Panc1 (cell line): Measurements from ENCODE around the gene PPP1R15A. TPM values are rescaled to one million over a fixed set of nuclear protein-coding genes. Genes with fewer than 3 reads are reported as not detected.

Source experiments
- ATAC-seq: fragments of 200-7000 bp; cut with Tn5 transposase; 2 replicates; pipeline ENCODE4 v1.9.1; 2020; ENCODE audit warnings: mild to moderate bottlenecking, moderate library complexity
- BruUV-seq: library from RNA; stranded (reverse); fragments of 400-500 nt; replicated peaks from 2 replicates; lab custom pipeline; 2021; lab: Mats Ljungman, UMichigan
- CTCF ChIA-PET: fragments of 300-600 bp; sonication (Branson Sonifier 250); formaldehyde crosslinking; loops from one replicate; lab custom pipeline; 2022; ENCODE audit warnings: antibody characterized with exemption; lab: Charles Lee
- POLR2A ChIA-PET: fragments of 300-600 bp; sonication (Branson Sonifier 250); formaldehyde crosslinking; loops from one replicate; lab custom pipeline; 2022; ENCODE audit warnings: antibody characterized with exemption; lab: Charles Lee
- DNase-seq: peaks from one replicate; pipeline ENCODE4 v3.0.0-alpha.2; 2010; ENCODE audit warnings: low read depth, low spot score
- H3K27ac ChIP-seq: 2 replicates; pipeline ENCODE4 v1.5.1; 2011; ENCODE audit warnings: mild to moderate bottlenecking, low read length, inconsistent platforms
- H3K27me3 ChIP-seq: fragments of 200-500 bp; sonication (Bioruptor generic); 2 replicates; pipeline ENCODE4 v1.6.0; 2014; ENCODE audit warnings: low read length, inconsistent platforms; ENCODE audit not compliant: control insufficient read depth, insufficient read depth
- H3K36me3 ChIP-seq: fragments of 200-500 bp; sonication (Bioruptor generic); 2 replicates; pipeline ENCODE4 v1.5.1; 2014; ENCODE audit warnings: inconsistent platforms, mild to moderate bottlenecking, low read length, moderate library complexity; ENCODE audit not compliant: control insufficient read depth, insufficient read depth
- H3K4me1 ChIP-seq: 2 replicates; pipeline ENCODE4 v1.5.1; 2011; ENCODE audit warnings: inconsistent platforms, mild to moderate bottlenecking, low read length, moderate library complexity; ENCODE audit not compliant: control insufficient read depth, insufficient read depth
- H3K4me3 ChIP-seq, 2 experiments: 2 replicates each; pipeline ENCODE4 v1.5.1; 2011 to 2012; ENCODE audit warnings: low read depth in 2 of 2, low read length in 2 of 2, mild to moderate bottlenecking in 2 of 2, inconsistent platforms in 1 of 2, moderate library complexity in 1 of 2
- H3K9me3 ChIP-seq: fragments of 200-500 bp; sonication (Bioruptor generic); 2 replicates; pipeline ENCODE4 v1.5.1; 2014; ENCODE audit warnings: low read depth, mild to moderate bottlenecking, inconsistent platforms, low read length, moderate library complexity; ENCODE audit not compliant: control insufficient read depth, insufficient read depth
- CTCF ChIP-seq: fragments of 450-650 bp; IDR thresholded peaks from 2 replicates; pipeline ENCODE4 v1.5.1; 2017; ENCODE audit warnings: mild to moderate bottlenecking
- POLR2AphosphoS5 ChIP-seq: IDR thresholded peaks from 2 replicates; pipeline ENCODE4 v1.6.1; 2012; ENCODE audit warnings: mild to moderate bottlenecking, low read depth, low read length, moderate library complexity
- SIN3A ChIP-seq: IDR thresholded peaks from 2 replicates; pipeline ENCODE4 v1.6.1; 2012; ENCODE audit warnings: low read depth, mild to moderate bottlenecking, low read length, moderate library complexity, borderline replicate concordance; ENCODE audit not compliant: insufficient read depth
- TCF7L2 ChIP-seq: IDR thresholded peaks from 2 replicates; pipeline ENCODE4 v1.6.1; 2011; ENCODE audit warnings: mild to moderate bottlenecking, low read depth, low read length, inconsistent platforms
- in situ Hi-C: cut with HindIII; loops from 2 replicates; pipeline ENCODE4 v1.10.0; 2016; ENCODE audit warnings: low sequenced_read_pairs, low pct_unique_long_range_greater_than_20kb
- intact Hi-C: fragments of 100-400 bp; cut with micrococcal nuclease; formaldehyde crosslinking; loops from one replicate; pipeline ENCODE4 v1.10.0; 2022; ENCODE audit not compliant: unreplicated experiment
- total RNA-seq: library from RNA; stranded (reverse); gene quantifications from one replicate; pipeline ENCODE4 v1.2.1, GENCODE V29; 2021; ENCODE audit not compliant: unreplicated experiment
- TF ChIP-seq, protein P1 (sequence below), 2 experiments: IDR thresholded peaks; 2 replicates each; pipeline ENCODE4 v1.6.1; 2011 to 2012; ENCODE audit warnings: low read depth in 2 of 2, control low read depth in 1 of 2, low read length in 1 of 2, mild to moderate bottlenecking in 1 of 2, moderate library complexity in 1 of 2; ENCODE audit not compliant: insufficient read depth in 1 of 2

Gene PPP1R15A
- total RNA-seq, 1 experiment from 2014 or later, result 27.1 TPM

- CTCF ChIA-PET, result no interaction called here
- H3K4me3 ChIP-seq, result no peak overlapping the region
- no peaks in the 10 kb centered on the region for H3K27me3 ChIP-seq
- no peak overlapping the region for H3K27ac ChIP-seq
- POLR2A ChIA-PET, result no interaction called here
- H3K36me3 ChIP-seq, result peaks cover 5% of the 10 kb centered on the region
- no peaks in the 10 kb centered on the region for H3K4me1 ChIP-seq
- BruUV-seq, result no TSS peak
- no peaks in the 10 kb centered on the region for H3K9me3 ChIP-seq
- TF ChIP-seq POLR2AphosphoS5 (no peak), SIN3A (no peak), TCF7L2 (no peak), CTCF (no peak)
- TF ChIP-seq, protein P1, sequence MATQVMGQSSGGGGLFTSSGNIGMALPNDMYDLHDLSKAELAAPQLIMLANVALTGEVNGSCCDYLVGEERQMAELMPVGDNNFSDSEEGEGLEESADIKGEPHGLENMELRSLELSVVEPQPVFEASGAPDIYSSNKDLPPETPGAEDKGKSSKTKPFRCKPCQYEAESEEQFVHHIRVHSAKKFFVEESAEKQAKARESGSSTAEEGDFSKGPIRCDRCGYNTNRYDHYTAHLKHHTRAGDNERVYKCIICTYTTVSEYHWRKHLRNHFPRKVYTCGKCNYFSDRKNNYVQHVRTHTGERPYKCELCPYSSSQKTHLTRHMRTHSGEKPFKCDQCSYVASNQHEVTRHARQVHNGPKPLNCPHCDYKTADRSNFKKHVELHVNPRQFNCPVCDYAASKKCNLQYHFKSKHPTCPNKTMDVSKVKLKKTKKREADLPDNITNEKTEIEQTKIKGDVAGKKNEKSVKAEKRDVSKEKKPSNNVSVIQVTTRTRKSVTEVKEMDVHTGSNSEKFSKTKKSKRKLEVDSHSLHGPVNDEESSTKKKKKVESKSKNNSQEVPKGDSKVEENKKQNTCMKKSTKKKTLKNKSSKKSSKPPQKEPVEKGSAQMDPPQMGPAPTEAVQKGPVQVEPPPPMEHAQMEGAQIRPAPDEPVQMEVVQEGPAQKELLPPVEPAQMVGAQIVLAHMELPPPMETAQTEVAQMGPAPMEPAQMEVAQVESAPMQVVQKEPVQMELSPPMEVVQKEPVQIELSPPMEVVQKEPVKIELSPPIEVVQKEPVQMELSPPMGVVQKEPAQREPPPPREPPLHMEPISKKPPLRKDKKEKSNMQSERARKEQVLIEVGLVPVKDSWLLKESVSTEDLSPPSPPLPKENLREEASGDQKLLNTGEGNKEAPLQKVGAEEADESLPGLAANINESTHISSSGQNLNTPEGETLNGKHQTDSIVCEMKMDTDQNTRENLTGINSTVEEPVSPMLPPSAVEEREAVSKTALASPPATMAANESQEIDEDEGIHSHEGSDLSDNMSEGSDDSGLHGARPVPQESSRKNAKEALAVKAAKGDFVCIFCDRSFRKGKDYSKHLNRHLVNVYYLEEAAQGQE (IDR thresholded peaks at IDR 0.05; ENCODE audit: insufficient read depth in 1 of 2, low read depth in 2 of 2, low read length in 1 of 2), result no peak
- intact Hi-C loops, result no loop called here
- DNase-seq (no peak), ATAC-seq (no peak)
- in situ Hi-C loops, result no loop called here
Measured at GRCh38 chr19:48910803-48911202, 38.6 kb downstream of the PPP1R15A start.

DNA sequence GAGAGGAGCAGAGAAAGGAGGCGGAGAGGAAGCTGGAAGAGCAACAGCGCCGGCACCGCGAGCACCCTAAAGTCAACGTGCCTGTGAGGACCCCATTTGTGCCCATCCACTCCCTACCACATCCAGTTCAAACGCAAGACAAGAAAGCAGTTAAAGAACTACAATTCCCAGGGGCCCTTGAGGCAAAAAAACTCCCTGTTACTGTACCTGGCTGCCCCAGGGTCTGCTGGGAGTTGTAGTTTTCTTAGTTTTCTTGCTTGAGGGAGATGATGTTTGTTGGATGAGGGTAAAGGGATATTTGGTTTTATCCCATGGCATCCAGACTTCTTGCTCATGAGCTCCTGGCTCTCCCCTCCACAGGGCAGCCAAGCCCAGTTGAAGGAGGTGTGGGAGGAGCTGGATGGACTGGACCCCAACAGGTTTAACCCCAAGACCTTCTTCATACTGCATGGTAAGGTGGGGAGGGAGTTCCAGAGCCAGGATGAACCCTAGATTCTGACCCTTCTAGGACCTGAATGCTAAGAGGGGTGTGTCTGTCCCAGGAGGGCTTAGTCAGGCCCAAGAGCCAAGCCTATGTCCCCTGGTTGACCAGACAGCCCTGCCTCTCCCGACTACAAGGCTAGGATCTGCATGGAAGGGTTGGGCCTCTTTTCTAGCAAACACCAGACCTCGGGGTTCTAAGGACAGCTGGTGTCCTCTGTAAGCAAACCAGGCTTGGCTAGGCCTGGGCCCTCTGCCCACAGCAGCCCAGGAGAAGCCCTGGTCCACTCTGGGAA lies 41.1 kb downstream of the PPP1R15A start:
- H3K4me3 ChIP-seq, result no peak overlapping the region
- CTCF ChIA-PET, result no interaction called here
- H3K4me1 ChIP-seq, result no peaks in the 10 kb centered on the region
- BruUV-seq, result TSS peak; percentile 61
- no peak overlapping the region for H3K27ac ChIP-seq
- TF ChIP-seq TCF7L2 (no peak), POLR2AphosphoS5 (no peak), CTCF (no peak), SIN3A (no peak)
- TF ChIP-seq, protein P1 (IDR thresholded peaks at IDR 0.05; ENCODE audit: insufficient read depth in 1 of 2, low read depth in 2 of 2, low read length in 1 of 2), result no peak
- no peaks in the 10 kb centered on the region for H3K27me3 ChIP-seq
- peaks cover 5% of the 10 kb centered on the region for H3K36me3 ChIP-seq
- no peaks in the 10 kb centered on the region for H3K9me3 ChIP-seq
- intact Hi-C loops (no loop called here), in situ Hi-C loops (no loop called here)
- ATAC-seq (peak; percentile 78), DNase-seq (no peak)
- POLR2A ChIA-PET, result no interaction called here
